GM18858 (cell line): ENCODE measurements around the gene IFNA13.
"Not testable (repeated sequence)": the region's sequence is repeated elsewhere in the genome, so short reads cannot be mapped to it uniquely, and the experiment has no call there.

Source experiments
- ATAC-seq: cut with Tn5 transposase; IDR thresholded peaks from one replicate; pipeline ENCODE4 v1.9.1; 2021; ENCODE audit not compliant: unreplicated experiment

The IFNA13 gene

DNA sequence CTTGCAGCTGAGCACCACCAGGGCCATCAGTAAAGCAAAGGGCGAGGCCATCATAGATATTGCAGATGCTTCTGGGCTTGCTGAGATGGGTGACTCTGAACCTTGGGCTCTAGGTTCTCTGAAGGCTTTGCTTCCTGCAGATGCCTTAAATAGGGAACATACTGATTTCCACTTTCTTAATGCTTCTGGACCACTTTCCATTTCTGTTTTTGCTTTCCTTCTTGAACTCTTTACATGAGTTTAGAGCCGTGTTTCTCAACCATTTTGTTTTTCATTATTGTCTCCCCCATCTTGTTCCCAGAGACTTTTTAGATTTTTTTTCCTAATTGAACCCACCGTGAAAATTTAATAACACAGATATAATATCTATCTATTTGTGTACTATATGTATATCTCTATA, at the start of gene IFNA13:
IFNA13 (minus strand) TSS at position 101 of the 400 bp plus-strand sequence; CDS start at position 54, 47 bp downstream.
- ATAC-seq, result no peak

DNA sequence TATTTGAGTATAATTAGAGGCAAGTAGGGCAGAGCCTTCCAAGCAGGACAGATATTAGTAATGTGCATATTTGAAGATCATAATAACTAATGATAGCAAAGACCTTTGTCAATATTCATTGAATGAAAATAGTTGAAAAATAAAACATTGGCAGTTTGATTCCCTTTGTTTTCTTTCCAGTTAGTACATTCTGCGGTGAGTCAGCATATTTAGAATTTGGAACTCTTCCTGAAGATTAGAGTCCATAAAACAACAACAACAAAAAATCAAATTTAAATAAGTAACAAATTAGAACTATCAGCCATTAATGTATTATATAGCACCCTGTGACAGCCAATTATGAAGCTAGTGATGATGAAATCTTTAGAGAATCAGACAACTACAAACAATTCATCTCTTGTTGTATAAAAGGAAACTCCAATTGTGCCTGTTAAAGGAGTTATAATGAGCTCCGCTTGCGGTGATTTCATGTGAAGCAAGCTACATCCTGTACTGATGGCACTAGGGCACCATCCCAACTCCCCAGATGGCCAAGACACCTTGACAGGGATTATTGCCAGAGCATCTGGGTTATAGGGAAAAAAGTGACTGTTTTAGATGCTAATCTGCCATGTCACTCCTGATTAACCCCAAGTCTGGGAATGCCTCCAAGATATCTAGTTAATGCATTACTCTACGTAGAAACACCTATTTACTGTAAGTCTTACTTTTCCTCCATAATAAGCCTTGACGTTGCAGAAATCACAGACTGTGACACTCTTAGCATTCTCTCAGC, 47.8 kb upstream of the IFNA13 start:
- ATAC-seq, result no peak

DNA sequence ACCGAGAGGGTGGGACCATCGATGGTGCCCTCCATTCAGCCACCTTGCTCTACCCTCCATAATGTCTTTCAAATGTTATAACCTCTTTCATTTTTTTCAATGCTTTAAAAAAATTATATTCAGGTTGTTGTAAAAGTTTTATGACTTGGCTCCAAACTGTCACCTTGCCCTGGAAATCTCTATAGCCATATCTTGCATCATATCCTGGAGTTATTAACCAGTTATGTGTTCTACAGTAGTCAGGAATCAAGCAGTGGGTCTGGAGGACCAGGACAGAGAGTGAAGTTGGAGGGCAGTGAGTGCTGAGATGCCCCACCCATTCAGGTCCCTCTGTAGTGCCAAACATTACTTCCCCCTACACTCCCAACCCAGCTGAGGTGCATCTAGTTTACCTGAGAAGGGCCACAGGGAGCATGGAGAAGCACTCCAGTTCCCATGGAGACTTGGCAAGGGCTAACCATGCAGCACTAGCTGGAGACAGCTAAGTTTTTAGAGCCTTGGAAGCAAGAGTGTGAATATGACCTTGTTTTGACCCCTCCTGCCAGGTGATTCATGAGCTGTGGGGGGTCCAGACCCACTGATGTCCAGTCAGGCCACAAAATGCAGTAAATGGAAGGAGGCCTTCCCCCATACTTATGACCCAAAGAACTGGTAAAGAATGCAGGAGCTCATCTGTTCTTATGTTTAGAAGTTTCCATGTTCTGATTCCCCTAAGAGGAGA, 46.5 kb upstream of the IFNA13 start:
- ATAC-seq, result no peak

DNA sequence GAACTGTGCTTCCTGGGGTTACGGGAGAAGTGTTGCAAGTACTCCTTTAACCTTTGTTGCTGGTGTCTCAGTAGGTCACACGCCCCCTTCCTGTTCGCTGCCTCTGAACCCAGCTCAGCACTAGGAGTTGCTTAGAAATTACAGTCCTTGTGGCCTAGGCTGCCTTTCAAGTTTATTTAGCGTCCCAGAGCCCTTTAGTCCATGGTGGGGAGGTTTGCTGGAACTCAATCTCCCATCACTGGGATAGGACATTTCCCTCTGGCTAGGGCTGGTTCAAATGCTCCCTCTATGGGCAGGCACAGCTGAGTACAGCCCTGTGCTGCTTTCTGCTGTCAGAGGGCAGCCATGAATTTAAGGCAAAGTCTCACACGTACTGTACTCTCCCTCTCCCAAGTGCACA, 45.8 kb upstream of the IFNA13 start:
- no peak for ATAC-seq

DNA sequence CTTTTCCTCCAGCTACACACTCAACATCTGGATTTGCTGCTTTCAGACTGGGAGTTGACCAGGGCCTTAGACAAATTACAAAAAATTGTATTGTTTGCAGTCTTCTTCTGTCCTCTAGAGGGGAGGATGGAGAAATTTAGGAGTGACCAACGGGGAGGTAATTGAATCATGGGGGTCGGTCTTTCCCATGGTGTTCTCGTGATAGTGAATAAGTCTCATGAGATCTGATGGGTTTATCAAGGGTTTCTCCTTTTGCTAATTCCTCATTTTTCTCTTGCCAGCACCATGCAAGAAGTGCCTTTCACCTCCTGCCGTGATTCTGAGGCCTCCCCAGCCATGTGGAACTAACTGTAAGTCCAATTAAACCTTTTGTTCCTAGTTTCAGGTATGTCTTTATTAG, 45.3 kb upstream of the IFNA13 start:
- no peak for ATAC-seq

DNA sequence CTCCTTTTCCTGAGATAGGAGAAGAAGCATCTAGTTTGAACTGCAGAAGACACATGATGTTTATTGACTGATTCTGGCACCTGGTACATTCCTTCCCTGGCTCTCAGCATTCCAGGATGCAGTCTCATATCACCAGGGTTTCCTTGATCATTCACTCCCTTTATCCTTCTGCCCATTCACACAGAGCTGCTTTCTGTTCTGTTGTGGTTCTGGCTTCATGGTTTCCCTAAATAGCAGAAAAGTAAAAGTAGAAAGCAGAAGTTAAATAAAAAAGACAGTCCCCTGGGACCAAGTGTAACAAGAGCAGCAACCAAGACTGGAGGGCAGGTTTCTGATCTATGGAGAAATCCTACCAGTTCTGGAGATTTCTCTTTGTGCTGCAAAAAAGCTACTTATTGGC, 44.2 kb upstream of the IFNA13 start:
- ATAC-seq, result peak; percentile 61

DNA sequence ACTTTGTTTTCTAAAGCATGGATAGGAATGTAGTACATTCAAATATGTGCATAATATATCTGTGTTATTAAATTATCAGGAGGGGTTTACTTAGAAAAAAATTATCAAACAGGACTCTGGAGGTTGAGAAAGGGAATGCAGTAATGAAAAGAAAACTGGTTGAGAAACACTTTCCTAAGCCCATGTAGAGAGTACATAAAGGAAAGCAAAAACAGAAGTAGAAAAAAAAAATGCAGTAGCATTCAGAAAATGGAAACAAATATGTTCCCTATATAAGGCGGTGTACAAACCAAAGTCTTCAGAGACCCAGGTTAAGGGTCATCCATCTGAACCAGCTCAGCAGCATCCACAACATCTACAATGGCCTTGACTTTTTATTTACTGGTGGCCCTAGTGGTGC, 41.0 kb upstream of the IFNA13 start, which contains the start of gene IFNA8:
IFNA8 (plus strand) TSS at position 301 of the 400 bp plus-strand sequence; CDS start at position 361, 60 bp downstream.
- no peak for ATAC-seq

DNA sequence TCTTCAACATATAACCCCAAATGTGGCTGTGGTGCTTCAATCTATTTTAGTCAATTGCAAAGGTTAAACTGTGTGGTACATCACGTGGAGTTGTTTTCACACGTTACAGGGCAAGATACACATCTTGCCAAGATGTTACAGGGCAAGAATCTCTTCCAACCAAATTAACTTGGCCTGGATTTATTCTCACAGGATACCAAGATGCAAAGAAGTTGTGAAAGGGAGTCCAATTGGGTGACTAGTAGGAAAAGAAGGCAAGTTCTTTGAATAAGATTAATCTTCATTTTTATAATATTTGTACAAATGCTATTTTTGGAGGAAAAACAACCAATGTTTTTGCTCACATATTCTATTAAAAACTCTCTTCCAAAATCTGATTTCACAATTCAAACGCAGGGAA, 36.3 kb upstream of the IFNA13 start:
- ATAC-seq, result no peak

DNA sequence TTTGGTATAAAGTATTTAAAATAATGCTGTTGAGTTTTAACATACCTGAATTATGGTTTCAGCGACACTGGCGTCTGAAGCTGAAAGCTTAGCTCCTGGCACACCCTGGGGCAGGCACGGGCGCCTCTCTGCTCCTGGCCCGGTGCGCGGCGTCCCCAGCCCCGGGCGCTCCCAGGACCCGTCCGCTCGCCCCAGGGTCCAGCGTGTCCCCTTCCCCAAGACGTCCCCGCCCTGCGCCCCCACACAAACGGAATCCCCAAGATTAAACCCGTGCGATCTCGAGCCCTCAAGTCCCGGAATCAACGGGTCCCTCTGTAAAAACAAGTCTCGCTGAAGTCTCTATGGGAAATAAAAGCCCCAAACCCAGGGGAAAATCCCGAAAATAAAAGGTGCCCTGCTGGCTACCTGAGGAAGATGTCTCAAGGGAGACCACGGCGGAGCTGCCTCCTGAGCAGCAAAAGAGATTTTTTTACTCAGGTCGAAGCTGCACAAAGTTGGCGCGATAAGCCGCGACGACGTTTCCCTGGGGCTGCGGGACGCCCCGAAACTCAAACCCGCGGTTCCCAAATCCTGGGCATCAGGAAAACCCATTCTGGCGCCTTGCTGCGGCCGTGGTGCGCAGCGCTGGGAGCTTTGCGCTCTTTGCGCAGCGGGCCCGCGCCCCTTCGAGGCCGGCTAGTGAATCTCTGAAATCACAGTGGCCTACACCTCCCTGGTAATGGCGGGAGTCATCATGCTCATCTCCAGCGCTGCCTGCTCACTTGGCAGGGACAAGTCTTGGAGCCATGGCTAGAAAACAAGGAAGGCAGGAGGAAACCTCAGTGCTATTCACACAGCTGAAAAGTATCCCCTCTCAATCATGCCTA, 34.8 kb upstream of the IFNA13 start:
- ATAC-seq, result no peak

DNA sequence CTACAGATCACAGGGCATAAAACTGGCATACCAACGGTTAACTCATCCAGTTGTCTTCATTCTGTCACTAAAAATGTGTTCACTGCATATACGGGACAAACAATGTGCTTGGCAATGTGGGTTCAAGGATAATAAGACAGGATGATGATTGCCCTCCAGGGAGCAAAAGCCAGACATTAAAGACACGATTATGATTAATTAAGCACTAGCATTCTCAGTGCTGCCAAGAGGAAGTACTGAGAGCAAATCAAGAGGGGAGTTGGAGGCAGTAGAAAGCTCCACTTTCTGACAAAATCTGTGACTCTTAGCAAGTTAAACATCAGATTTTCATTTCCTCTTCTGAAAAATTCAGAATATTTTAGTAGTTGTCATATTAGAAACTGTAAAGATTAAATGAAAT, 32.1 kb upstream of the IFNA13 start:
- no peak for ATAC-seq

DNA sequence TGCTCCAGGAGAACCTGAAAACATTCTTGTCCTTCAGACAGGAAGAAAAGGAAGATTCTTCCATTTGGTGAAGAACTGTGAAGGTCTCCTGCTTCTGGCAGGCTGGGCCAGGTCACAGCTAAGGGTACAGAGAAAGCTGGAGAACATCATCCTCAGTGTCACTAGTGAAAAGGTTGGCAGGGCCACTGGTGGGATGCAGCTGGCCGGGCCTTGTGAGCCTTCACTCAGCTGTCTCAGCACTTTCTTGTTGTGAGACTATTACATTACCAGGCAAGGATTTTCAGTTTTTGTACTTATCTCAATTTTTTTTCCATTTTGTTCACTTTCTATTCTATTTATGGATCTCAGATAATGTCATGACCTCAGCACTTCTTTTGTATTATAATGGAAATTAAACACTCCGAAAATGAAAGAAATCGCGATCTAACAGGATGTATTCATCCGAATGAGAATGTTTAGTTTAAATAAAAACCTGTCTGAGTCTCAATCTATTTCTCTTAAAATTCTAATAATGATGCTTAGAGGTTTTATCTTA, 31.2 kb upstream of the IFNA13 start:
- no peak for ATAC-seq

DNA sequence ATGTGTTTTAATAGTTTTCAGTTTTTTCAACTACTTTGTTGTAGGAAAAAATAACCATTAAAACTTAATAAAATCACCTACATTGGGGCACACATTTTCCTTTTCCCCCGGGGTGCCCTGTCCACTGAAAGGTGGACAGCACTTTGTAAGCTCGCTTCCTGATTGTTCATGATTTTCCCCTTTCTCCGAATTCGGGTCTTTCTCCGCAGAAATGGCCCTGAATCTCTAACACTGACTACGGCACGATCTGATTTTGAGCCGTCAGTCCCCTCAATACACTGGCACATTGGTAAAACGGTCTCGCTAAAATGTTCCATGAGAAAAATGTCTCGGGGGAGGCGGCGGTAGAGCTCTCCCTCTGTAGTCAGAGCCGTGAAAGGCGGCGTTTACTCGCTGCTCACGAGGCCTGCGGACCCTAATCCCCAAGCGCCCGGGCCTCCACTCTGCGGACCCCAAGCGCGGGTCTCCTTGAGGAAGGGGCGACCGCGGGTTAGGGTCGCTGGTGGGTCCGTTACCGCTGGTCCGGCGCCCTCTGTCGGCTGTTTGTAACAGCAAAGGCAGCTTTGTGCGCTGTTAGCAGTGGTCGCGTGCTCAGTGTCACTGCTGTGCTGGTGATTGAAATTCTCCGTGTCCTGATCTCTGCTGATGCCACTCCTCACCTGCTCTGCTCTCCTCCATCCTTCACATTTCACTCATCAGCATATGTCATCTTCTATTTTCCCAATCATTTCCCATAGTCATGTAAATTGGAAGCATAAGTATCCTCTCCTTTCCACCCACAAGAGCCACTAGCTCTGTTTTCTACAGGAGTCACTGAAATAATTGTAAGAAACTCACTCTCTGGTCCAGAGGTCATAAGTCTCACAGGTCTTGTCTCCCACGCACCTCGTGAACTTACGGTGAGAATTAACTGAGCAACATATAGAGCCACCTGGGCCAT, 28.2 kb upstream of the IFNA13 start:
- peak; percentile 59 for ATAC-seq

DNA sequence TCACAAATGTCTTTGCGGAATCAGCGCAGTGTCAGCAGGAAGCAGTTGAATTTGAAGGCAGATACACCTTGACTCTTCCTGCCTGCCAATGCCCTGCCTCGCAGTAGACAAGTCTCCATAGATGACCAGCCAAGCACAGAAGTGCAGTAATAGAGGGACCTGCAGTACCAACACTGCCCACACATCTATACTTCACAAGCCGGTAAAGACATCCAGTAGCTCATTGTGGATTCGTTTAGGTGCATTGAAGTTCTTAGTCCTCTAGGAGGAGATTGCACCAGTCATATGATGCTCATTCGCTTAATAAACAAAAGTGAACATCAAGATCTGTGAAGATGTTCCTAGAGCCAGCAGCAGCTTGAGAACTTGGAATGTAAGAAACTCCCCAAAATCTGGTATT, 24.4 kb upstream of the IFNA13 start:
- peak; percentile 59 for ATAC-seq

DNA sequence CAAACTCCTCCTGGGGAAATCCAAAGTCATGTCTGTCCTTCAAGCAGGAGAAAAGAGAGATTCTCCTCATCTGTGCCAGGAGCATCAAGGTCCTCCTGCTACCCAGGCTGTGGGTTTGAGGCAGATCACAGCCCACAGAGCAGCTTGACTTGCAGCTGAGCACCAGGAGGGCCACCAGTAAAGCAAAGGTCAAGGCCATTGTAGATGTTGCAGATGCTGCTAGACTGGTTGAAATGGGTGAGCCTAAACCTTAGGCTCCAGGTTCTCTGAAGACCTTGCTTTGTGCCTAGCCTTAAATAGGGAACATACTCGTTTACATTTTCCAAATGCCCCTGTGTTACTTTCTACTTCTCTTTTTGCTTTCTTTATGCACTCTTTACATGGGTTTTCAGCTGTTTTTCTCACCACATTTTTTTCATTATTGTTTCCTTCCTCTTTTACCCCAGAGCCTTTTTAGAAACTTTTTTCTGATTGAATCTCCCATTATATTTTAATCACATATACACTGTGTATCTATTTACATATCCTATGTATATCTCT, 17.3 kb upstream of the IFNA13 start, which contains the start of gene IFNA2:
IFNA2 (minus strand) TSS at position 268 of the 540 bp plus-strand sequence; CDS start at position 199, 69 bp downstream.
- no peak for ATAC-seq

DNA sequence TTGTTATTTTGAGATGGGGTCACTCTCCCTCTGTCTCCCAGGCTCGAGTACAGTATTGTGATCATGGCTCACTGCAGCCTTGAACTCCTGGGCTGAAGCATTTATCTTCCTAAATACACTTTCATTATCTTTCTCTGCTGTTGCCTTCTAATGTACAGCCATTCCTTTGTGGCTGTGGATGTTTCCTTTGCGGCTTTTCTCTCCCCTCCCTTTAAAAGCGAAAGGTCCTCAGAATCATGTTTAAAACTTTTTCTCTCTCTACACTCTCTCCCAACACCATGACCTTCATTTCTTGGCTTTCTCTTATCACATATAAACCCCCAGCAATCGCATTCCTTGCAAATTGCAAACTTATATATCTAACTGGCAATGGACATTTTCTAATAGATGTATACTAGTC, 15.8 kb upstream of the IFNA13 start:
- no peak for ATAC-seq

DNA sequence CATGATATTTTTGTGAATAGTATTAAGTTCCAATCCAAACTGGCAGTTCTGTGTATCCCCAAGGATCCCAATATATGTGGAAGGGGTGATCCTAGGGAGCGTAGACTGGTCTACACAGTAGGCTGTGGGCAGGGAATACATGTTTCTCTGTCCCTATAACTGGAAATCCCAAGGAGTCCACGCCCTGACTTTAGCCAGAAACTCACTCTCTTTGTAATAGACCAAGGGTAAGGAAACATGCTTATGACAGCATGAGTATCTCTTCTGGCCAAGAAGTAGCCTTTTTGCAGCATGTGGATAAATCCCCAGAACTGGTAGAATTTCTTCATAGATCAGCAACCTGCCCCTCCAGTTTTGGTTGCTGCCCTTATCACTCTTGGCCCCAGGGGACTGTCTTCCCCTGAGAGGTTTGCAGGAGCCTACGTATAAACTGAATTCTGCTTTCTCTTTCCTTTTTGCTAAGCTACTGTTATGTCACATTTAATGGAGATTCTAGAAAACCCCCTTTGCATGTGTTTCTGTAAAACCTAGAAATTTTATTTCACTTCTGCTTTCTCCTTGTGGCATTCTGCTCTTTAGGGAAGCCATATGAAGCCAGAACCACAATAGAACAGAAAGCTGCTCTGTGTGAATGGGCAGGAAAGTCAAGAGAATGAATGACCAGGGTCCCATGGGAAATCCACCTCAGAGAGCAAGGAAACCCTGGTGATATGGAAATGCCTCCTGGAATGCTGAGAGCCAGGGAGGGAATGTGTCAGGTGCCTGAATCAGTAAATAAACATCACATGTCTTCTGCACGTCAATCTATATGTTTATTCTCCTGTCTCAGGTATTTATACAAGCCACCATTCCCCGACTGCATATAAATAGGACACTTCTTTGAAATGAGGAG, 13.8 kb upstream of the IFNA13 start:
- ATAC-seq, result peak; percentile 98

DNA sequence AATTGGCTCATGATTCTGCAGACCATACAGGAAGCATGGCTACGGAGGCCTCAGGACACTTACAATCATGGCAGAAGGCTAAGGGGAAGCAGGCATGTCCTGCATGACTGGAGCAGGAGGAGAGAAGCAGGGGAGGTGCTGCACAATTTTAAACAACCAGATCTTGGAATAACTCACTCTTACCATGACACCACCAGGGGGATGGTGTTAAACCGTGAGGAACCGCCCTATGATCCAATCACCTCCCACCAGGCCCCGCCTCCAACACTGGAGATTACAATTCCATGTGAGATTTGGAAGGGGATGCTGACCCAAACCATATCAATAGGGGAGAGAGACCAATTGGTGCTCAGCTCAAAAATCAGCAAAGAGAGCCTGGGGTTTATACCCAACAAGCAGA, 3.6 kb upstream of the IFNA13 start:
- not testable (repeated sequence) for ATAC-seq

DNA sequence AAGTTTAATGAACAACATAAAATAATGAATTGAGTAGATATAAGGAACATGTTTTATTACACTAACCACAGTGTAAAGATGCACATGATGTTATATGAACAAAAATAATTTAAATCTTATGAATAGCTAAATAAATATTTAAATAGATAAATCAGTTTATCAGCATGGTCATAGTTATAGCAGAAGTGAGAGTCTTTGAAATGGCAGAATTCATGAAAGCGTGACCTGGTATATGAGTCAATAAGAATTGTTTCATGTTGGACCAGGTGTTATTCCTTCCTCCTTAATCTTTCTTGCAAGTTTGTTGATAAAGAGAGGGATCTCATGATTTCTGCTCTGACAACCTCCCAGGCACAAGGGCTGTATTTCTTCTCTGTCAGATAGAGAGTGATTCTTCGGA, 688 bp downstream of the IFNA13 start:
- peak; percentile 97 for ATAC-seq

DNA sequence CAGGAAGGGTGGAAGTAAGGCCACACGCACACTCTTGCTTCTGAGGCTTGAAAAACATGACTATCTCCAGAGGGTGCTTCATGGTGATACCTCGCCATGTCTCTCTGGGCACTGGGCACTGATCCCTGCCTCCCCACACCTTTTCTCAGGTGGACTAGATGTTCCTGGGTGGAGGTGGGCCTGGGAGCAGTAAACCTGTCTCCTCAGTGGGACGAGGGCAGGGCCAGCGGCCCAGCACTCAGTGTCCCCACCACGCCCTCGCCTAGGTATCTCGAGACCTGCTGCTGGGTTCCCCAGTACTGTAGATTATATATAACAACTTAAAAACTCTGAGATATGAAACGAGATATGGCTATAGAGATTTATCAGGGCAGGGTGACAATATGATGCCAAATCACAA, 5.6 kb downstream of the IFNA13 start:
- ATAC-seq, result no peak
